ENCODE measurements around the gene MAVS.

DNA sequence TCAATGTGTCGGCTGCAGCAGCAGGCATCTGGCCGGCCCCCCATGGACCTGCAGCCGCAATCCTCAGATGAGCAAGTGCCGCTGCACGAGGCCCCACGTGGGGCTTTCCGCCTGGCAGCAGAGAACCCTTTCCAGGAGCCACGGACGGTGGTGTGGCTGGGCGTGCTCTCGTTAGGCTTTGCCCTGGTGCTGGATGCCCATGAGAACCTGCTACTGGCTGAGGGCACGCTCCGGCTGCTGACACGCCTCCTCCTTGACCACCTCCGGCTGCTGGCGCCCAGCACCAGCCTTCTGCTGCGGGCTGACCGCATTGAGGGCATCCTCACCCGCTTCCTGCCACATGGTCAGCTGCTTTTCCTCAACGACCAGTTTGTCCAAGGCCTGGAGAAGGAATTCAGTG, 22.8 kb upstream of the MAVS start:
- TF ChIP-seq, protein P1, sequence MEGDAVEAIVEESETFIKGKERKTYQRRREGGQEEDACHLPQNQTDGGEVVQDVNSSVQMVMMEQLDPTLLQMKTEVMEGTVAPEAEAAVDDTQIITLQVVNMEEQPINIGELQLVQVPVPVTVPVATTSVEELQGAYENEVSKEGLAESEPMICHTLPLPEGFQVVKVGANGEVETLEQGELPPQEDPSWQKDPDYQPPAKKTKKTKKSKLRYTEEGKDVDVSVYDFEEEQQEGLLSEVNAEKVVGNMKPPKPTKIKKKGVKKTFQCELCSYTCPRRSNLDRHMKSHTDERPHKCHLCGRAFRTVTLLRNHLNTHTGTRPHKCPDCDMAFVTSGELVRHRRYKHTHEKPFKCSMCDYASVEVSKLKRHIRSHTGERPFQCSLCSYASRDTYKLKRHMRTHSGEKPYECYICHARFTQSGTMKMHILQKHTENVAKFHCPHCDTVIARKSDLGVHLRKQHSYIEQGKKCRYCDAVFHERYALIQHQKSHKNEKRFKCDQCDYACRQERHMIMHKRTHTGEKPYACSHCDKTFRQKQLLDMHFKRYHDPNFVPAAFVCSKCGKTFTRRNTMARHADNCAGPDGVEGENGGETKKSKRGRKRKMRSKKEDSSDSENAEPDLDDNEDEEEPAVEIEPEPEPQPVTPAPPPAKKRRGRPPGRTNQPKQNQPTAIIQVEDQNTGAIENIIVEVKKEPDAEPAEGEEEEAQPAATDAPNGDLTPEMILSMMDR (conservative IDR thresholded peaks at IDR 0.05 in 1 of 2, IDR thresholded peaks at IDR 0.05 in 1 of 2; ENCODE audit: extremely low read depth in 1 of 2, insufficient read depth in 1 of 2, low read depth in 1 of 2, low read length in 2 of 2) = no peak
- no peak for TF ChIP-seq EZH2 (IDR thresholded peaks at IDR 0.05; ENCODE audit: borderline replicate concordance, low read length)

All from mammary epithelial cell (primary cell).